GM23338 (cell line): ENCODE measurements around the gene HADHA.

Experiments
- CTCF ChIP-seq, 2 experiments: fragments of 200-600 bp in 1 of 2; sonication (generic) in 1 of 2; conservative IDR thresholded peaks; 2 replicates each; pipeline versions ENCODE4 v1.5.1 to v1.6.1; 2016 to 2017; ENCODE audit warnings: antibody characterized with exemption in 2 of 2, low read depth in 2 of 2, mild to moderate bottlenecking in 2 of 2, moderate library complexity in 1 of 2
- ETS1 ChIP-seq: IDR thresholded peaks from 2 replicates; pipeline ENCODE4 v1.6.1; 2016; ENCODE audit warnings: antibody characterized with exemption
- EZH2 ChIP-seq: fragments of 200-600 bp; sonication (generic); IDR thresholded peaks from one replicate; pipeline ENCODE4 v1.8.0; 2017; ENCODE audit warnings: antibody characterized with exemption, mild to moderate bottlenecking, low read depth; ENCODE audit not compliant: unreplicated experiment
- EZH2phosphoT487 ChIP-seq: fragments of 200-600 bp; sonication (generic); IDR thresholded peaks from one replicate; pipeline ENCODE4 v1.8.1; 2018; ENCODE audit warnings: antibody characterized with exemption; ENCODE audit not compliant: unreplicated experiment
- JUNB ChIP-seq: IDR thresholded peaks from one replicate; pipeline ENCODE4 v1.6.1; 2016; ENCODE audit warnings: antibody characterized with exemption; ENCODE audit not compliant: unreplicated experiment
- POLR2AphosphoS5 ChIP-seq: IDR thresholded peaks from 2 replicates; pipeline ENCODE4 v1.6.1; 2016; ENCODE audit warnings: antibody characterized with exemption, low read depth
- ZNF462 ChIP-seq: fragments of 250-450 bp; sonication (Bioruptor Pico); IDR thresholded peaks from 2 replicates; pipeline ENCODE4 v1.5.0; 2020; ENCODE audit warnings: mild to moderate bottlenecking, moderate library complexity

GRCh38 chr2:26162963-26163362 is 81.5 kb downstream of the HADHA start:
- TF ChIP-seq POLR2AphosphoS5, result no peak
- no peak for TF ChIP-seq JUNB
- no peak for TF ChIP-seq CTCF (conservative IDR thresholded peaks at IDR 0.05; ENCODE audit: low read depth in 2 of 2)
- TF ChIP-seq ETS1, result no peak
- TF ChIP-seq EZH2phosphoT487, result no peak
- TF ChIP-seq ZNF462 (CRISPR knock-in tag), result no peak
- TF ChIP-seq EZH2, result no peak
